ENCODE measurements around the gene ELMOD3.

GRCh38 chr2:85347599-85347998 lies 7.0 kb upstream of the ELMOD3 start:
- TF ChIP-seq CTCF (IDR thresholded peaks at IDR 0.05) = no peak
- TF ChIP-seq EP300 (IDR thresholded peaks at IDR 0.05) = no peak
- TF ChIP-seq POLR2A (IDR thresholded peaks at IDR 0.05; ENCODE audit: low read depth) = no peak
